GM21423 (cell line): ENCODE data around the gene CST11.

Experiments
- ATAC-seq: cut with Tn5 transposase; IDR thresholded peaks from one replicate; pipeline ENCODE4 v1.9.1; 2021; ENCODE audit warnings: mild to moderate bottlenecking, moderate library complexity; ENCODE audit not compliant: unreplicated experiment

The CST11 gene

DNA sequence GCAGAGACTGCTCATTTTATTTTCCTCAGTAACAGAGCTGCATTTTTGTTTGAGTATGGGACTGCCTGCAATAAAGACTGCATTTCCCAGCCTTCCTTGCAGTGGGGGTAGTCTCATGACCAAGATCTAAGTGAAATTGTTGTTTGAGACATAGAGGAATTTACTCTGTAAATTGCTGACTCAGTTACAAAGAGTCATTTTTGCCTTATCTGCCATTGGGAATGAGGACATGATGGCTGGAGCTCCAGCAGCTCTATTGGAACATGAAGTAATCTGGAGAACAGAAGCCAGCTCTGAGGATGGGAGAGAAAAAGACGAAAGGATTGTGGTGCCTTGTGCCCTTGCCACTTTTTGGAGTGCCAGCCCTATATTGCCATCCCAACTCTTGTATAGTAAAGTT is 2.1 kb upstream of the CST11 start:
- no peak for ATAC-seq

DNA sequence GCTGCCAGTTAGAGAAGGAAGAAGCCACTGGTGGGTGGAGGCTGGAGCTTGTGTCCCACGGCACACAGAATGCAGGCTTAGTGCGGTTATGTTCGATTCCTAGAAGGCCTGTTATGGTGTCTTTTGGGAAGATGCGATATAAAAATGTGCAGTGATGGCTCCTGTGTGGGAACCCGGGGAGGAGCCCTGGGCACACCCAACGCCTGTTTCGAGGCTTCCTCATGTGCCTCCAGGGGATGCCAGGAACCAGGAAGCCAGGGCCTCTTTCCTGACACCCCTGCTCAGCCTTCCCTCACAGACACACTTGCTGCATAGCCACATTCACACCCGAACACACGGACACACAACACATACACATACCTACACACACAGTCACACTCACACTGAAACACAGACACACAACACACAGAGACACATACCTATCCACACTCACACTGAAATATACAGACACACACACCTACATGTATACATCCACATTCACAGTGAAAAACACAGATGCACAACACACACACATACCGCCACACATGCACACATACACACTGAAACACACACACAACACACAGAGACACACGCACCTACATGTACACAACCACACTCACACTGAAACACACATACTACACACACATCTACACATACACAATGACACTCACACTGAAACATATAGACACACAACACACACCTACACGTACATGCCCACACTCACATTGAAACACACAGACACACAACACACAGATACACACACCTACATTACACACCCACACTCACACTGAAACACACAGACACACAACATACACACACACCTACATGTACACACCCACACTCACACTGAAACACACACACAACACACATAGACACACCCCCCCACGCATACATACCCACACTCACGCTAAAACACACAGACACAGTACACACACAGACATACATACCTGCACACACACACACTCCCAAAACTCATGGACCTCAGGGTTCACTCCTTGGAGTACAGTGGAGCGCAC is 1.2 kb upstream of the CST11 start:
- no peak for ATAC-seq

DNA sequence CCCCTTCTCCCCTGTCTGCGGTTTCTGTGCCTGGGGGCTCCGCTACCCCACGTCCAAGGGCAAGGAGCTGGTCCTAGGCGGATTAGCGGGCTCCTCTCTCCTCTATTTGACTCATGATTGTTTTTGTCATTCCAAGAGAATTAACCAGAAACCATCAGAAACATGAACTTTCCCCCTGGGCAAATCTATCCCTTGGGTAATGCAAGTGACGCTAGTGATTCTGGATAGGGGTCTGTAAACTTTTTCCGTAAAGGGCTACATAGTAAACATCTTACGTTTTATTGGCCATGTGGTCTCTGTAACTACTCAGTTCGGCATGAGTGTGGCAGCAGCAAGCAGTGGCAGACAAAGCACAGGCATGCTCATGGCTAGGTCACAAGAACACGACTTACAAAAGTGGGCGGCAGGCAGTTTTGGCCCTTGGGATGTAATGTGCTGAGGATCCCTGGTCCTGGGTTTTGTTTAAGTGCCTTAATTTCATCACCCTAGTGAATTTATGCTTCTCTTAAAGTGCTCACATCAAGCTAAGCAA is 654 bp downstream of the CST11 start:
- no peak for ATAC-seq

DNA sequence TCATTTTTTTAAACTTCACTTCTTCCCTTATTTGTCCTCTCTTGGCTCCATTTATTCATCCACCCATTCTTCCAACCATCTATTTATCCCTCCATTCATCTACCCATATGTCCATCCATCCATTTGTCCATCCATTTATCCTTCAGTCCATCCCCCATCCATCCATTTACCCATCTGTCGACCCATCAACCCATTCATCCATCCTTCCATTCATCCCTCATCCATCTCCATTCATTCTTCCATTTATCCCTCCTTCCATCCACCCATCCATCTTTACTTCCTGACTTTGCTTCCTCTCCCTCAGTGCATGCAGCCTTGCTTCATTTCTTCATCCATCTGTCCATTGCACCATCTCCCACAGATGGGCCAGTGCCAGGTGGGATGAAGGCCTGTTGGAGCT is 1.8 kb downstream of the CST11 start:
- no peak for ATAC-seq

DNA sequence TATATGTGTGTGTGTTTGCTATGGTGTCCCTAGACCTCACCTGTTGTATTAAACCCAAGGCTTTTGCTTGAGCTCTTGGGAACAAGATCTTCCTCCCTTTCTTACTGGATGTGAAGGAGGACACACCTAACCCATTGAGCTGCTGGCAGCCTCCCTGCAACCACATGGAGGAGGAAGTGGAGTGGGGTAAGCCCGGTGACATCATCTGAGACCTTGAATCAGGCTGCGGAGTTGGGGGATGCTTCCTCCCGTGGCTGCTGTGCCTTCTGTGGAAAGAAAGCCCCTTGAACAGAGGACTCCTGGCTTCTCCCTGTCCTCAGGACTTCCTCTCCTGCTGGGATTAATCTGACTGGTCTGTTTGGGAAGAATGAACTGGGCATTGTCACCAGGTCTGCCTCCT is 3.3 kb downstream of the CST11 start:
- ATAC-seq: no peak

DNA sequence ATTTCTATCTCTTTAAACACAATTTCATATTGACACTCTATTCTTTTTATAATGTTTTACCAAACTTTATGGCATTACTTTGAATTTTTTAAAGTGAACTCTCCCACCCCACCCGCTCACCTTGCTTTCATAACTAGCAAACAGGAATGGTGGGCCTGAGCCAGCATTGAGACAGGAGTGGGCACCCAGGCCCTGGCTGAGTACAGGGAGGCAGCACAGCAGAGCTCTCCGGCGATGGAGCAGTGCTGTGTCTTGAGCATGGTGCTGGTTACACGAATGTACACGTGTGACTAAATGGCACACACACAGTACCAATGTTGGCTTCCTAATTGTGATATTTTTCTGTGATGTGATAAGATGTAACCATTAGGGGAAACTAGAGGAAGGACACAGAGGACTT is 4.5 kb downstream of the CST11 start:
- no peak for ATAC-seq

DNA sequence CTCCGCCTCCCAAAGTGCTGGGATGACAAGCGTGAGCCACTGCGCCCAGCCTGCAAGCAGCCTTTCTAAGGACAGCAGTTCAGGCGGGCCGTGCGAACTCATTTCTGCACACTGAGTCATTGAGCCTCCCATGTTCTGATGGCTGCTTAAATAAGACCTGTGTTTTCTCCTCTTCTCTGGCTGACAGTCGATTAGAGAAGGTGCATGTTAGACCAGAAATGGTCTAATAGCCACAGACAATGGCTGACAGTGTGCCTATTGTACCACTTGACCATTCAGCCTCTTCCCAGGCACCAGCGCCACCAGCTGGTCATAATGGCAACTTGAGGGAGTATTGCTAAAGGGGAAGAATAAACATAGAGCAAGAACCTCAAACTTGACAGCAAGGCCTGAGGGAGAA is 6.2 kb downstream of the CST11 start:
- peak; percentile 58 for ATAC-seq

DNA sequence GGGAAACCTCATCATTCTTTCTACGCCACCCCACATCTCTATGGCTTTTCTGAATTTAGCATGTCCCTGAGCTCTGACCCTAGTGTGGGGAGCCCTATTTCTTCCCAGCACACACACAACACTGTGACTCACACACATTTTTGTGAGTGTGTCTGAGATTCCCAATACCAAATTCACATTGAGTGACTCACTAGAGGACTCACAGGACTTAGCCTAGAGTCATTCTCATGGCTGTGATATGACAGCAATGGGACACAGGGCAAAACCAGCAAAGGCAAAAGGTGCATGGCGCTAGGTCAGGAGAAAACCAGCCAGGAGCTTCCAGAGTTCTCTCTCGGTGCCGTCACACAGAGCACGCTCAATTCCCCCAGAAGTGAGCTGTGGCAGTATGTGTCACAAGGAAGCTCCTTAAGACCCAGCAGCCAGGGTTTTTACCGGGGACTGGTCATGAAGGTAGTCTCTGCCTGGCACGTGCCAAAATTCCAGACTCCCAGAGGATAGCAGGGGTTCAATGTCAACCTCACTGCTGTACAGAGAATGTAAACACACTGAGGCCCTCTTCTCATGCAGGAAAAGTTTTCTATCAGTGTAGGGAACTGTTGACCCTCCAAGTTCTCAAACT is 7.0 kb downstream of the CST11 start:
- no peak for ATAC-seq

DNA sequence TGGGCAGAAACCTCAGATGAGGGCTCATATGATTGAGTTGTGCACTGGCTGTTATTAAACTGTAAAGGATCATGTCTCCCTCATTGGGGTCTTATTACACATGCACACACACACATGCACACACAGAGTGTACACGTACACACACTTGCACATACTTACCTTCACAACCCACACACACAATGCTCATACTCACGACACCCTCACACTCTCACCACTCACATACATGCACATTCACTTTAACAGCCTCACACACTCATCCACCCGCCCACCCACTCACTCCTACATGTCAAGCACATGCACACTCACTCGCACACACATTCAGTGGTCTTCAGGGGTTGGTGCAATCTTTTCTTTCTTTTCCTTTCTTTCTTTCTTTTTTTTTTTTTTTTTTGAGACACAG is 7.8 kb downstream of the CST11 start:
- no peak for ATAC-seq

DNA sequence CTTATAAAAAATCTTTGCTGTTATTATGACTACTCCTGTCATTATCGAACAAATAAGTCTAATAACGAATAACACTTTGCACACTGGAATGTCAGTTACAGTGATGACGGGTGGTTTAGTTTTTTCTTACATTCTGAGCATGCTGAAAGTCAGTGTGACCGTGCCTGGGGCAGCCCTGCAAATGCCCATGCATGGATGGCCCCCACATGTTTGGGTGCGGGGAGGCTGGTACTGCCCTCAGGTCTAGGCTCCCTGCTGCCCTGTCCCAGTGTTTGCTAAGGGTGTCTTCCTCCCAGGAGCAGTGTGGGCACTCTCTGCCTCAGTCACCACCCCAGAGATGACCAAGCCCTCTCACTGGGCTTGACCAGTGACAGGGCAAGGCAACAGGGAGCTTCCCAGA is 10.2 kb downstream of the CST11 start:
- ATAC-seq: no peak

DNA sequence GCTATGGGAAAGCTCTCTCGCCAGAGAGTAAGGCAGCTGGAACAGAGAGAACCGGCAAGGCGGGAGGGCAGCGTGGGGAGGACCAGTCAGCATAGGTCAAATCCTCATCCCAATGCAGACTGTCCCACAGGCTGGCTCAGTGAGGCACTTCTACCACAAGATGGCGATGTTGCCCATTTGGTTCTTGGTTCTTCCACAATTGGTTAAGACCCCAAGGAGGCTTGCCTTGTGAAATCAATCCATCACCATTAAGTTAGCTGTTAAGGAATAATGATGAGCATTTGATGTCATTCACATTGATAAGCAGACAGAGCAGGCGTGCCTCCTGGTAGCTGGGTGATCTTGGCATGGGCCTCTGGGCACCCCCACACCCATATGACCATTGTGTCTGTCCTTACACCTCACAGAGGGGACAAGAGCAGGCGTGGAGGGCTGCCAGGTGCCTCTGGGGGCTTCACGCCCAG is 10.8 kb downstream of the CST11 start:
- ATAC-seq: peak; percentile 65

DNA sequence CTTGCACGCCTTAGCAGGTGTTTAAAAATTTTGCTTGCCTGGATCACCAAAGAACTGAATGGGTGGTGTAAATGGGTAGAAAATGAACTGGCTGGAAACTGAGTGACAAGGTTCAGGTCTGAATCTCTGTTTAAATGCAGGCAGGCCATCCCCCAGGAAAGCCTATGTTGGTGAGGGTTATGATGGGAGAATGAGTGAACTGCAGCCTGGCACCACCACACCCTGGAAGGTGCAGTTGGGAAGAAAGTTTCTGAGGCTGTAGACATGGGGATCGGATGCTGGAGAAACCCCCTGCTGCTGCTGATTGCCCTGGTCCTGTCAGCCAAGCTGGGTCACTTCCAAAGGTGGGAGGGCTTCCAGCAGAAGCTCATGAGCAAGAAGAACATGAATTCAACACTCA is 12.7 kb downstream of the CST11 start:
- no peak for ATAC-seq

DNA sequence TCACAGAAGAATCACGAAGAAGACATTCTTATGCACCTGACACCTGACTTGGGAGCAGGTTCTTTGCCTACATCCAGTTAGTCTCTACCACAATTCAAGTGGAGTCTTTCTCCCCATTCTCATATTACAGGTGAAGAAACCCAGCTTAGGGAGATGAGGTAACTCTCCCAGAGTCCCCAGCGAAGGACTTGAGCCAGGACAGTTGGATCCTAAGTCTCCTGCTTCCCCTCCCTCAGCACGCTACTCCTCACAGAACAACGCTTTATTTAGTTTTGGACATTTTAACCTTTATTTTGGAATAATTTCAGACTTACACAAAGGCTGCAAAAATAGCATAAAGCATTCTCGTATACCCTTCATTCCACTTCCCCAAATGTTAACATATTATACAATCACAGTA is 14.0 kb downstream of the CST11 start:
- ATAC-seq: no peak

DNA sequence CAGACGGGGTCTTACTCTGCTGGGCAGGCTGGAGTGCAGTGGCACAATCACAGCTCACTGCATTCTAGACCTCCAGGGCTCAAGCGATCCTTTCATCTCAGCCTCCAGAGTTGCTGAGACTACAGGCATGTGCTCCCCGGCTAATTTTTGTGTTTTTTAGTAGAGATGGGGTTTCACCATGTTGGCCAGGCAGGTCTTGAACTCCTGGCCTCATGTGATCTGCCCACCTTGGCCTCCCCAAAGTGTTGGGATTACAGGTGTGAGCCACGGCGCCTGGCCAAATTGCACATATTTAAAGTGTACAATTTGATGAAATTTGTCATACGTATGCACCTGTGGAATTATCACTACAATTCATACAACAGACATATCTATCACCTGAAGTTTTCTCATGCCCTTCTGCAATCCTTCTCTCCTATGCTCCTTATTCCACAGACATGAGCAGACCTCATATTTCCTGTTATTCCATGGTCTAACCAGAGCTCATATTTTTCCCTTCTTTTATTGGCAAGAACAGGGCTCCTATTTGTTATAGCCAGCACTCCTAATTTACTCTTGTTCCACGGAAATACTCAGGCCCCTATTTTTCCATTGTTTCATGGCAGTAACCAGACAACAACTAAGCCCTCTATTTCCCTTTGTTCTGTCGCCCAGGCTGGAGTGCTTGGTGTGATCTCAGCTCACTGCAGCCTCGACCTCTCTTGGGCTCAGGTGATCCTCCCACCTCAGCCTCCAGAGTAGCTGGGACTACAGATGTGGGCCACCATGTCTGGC is 15.4 kb downstream of the CST11 start:
- no peak for ATAC-seq

DNA sequence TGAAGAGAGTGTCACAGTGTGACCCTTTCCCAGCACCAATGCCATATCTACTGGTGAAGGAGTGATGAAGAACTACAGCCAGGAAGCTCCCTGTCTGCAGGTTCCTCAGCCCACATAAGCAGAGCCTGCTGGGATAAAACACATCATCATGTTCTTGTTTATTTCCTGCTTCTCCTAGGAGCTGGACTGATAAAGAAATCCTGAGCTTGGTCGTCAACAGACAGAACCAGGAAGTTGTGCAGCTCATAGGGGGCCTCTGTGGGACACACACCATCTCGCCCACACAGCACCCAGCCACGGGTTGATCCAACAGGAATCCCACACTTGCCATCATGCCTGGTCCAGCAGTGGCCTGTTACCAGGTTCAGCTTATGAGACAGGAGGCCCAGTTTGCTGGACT is 16.0 kb downstream of the CST11 start:
- ATAC-seq: no peak

DNA sequence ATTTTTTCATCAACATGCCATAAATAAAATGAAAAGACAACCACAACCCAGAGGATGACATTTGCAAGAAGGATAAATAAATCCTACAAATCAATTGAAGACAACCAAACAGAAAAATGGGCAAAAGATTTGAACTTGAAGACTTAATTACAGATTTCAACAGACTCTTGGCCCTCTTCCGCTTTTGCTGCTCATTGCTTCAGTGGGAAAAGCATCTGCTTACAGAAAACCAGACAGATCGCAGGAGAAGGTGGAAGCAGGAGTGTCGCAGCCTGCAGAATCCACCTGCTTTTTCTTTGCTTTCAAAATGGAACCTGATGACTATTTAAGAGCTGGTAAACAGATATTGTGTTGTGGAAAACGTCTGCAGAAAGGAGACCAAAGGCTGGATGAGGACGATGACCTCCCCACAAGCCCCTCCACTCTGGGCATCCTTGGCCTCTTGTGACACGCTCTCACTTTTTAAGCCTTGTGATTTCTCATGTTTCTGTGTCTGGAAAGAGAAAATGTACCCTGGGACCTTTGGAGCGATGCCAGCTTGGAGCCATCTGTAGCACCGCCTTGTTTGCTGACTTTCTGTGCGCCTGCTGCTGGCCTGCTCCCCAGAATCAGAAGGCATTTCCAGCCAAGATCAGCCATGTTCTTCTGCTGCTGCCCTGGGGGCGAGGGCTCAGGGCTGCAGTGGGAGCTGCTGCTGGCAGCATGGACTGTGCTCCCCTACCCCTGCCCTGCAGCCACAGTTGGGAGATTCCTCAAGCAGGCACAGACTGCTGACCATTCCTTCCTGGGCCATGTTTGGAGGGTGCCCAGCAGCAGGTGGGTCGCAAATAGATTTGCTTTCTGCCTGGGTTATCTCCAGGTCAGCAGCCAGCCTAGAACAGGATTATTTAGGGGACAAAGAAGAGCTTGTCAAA is 16.8 kb downstream of the CST11 start:
- no peak for ATAC-seq

DNA sequence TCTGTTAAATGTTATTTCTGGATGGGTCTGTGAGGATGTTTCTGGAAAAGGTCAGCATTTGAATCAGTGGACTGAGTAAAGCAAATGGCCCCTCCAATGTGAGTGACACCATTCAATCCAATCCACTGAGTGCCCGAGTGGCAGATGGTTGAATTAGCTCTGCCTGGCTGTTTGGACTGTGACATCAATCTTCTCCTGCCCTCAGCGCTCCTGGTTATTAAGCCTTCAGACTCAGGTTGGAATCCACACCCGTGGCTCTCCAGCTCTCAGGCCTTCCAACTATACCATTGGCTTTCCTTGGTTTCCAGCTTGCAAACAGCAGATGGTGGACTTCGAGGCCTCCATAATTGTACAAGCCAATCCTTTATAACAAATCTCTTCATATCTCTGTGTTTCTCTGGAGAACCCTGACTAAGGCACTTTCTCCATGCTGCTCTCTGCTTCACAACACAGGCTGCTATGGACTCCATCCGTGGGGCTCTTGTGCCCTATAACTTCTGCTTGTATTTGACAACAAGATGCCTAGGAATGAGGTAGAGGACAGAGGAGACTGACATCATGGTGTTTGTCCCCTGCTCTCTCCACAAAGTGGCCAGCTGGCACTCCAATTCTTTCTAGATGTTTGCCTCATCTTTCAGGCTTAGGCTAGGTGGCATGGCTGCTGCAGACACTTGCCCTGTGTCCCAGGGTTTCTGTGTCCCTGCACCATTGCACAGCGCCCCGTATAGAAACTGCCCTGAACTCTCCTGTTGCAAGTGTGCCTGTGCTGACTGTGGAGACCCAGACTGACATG is 18.0 kb downstream of the CST11 start:
- ATAC-seq: no peak

DNA sequence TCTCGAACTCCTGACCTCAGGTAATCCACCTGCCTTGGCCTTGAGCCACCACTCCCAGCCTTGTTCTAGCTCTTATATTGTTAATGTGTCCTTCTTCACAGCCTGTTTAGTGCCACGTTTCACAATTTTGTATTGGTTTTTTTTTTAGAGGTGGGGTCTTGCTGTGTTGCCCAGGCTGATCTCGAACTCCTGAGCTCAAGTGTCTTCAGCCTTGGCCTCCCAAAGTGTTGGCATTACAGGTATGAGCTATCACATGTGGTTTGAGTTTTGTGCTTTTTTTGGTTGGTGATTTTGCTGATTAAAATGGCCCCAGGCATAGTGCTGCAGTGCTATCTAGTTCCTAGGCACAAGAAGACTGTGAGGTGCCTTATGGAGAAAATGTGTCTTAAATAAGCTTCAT is 19.0 kb downstream of the CST11 start:
- no peak for ATAC-seq

DNA sequence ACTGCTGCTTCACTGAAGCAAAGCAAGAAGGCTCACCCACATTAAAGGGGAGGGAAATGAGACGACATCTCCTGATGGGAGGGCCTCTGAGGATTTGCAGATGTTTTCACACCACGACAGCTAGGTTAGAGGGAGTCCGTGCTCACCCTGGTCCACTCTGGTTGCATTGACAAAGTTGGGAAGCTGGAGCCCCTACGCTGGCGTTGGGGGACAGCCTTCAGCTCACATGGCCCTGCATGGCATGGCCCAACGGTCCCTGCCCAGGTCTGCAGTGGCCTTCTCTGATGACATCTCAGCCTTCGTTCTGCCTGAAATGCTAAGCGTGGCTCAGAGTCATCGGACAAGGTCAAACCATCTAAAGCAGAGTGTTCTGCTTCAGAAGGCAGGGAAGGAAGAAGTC is 27.5 kb downstream of the CST11 start:
- no peak for ATAC-seq
